Hepatocyte (in vitro differentiated cells): ENCODE measurements around the gene CROCC. TPM values are rescaled to one million over a fixed set of nuclear protein-coding genes. Genes with fewer than 3 reads are reported as not detected.
"Not testable (repeated sequence)": the region's sequence is repeated elsewhere in the genome, so short reads cannot be mapped to it uniquely, and the experiment has no call there.

ENCODE experiments used
- DNase-seq: peaks from one replicate; pipeline ENCODE4 v3.0.0-alpha.2; 2016; ENCODE audit warnings: low spot score
- H2AFZ ChIP-seq: fragments of 200-600 bp; sonication (generic); 2 replicates; pipeline ENCODE4 v1.6.0; 2016; ENCODE audit warnings: antibody characterized with exemption, mild to moderate bottlenecking
- H3K27ac ChIP-seq: fragments of 200-600 bp; sonication (generic); 2 replicates; pipeline ENCODE4 v1.5.1; 2016; ENCODE audit warnings: mild to moderate bottlenecking
- H3K27me3 ChIP-seq: fragments of 200-600 bp; sonication (generic); 2 replicates; pipeline ENCODE4 v1.6.1; 2016
- H3K36me3 ChIP-seq: fragments of 200-600 bp; sonication (generic); replicated peaks from 2 replicates; pipeline ENCODE4 v1.5.1; 2016; ENCODE audit warnings: low read depth; ENCODE audit not compliant: insufficient read depth
- H3K4me1 ChIP-seq: fragments of 200-600 bp; sonication (generic); 2 replicates; pipeline ENCODE4 v1.5.1; 2016; ENCODE audit warnings: mild to moderate bottlenecking, moderate library complexity; ENCODE audit not compliant: insufficient read depth
- H3K4me2 ChIP-seq: fragments of 200-600 bp; sonication (generic); 2 replicates; pipeline ENCODE4 v1.6.0; 2016
- H3K4me3 ChIP-seq: fragments of 200-600 bp; sonication (generic); 2 replicates; pipeline ENCODE4 v1.5.1; 2016; ENCODE audit warnings: mild to moderate bottlenecking
- H3K79me2 ChIP-seq: fragments of 200-600 bp; sonication (generic); 2 replicates; pipeline ENCODE4 v1.6.0; 2017; ENCODE audit warnings: mild to moderate bottlenecking
- H3K9me2 ChIP-seq: fragments of 200-600 bp; sonication (generic); replicated peaks from 2 replicates; pipeline ENCODE4 v1.6.0; 2017; ENCODE audit warnings: mild to moderate bottlenecking; ENCODE audit not compliant: insufficient read depth
- H3K9me3 ChIP-seq: fragments of 200-600 bp; sonication (generic); 2 replicates; pipeline ENCODE4 v1.5.1; 2016; ENCODE audit warnings: low read depth, mild to moderate bottlenecking
- H4K20me1 ChIP-seq: fragments of 200-600 bp; sonication (generic); 2 replicates; pipeline ENCODE4 v1.6.0; 2016; ENCODE audit warnings: mild to moderate bottlenecking; ENCODE audit not compliant: insufficient read depth, poor library complexity, severe bottlenecking
- EZH2 ChIP-seq: fragments of 200-600 bp; sonication (generic); IDR thresholded peaks from 2 replicates; pipeline ENCODE4 v1.6.1; 2016; ENCODE audit warnings: antibody characterized with exemption, mild to moderate bottlenecking, borderline replicate concordance
- EZH2phosphoT487 ChIP-seq: fragments of 200-600 bp; sonication (generic); IDR thresholded peaks from one replicate; pipeline ENCODE4 v1.6.1; 2018; ENCODE audit warnings: antibody characterized with exemption, mild to moderate bottlenecking, low read depth, moderate library complexity; ENCODE audit not compliant: unreplicated experiment, severe bottlenecking
- WGBS: methylation state at CpG from one replicate; pipeline ENCODE4 v1.1.6; 2016; ENCODE audit warnings: low lambda C conversion rate; ENCODE audit errors: missing lambda C conversion rate; 5-methylcytosine and 5-hydroxymethylcytosine counted together
- polyA plus RNA-seq: library from polyadenylated mRNA; unstranded; fragments of >200 nt; fragmentation: Nextera tagmentation; extraction: Ambion mirVana; gene quantifications from 2 replicates; pipeline ENCODE4 v1.2.1, GENCODE V29; 2016
- total RNA-seq: library from RNA; depleted of rRNA; stranded (reverse); fragments of >200 nt; gene quantifications from 2 replicates; pipeline ENCODE4 v1.2.3, GENCODE V29; 2014
- TF ChIP-seq, protein P1 (sequence below): fragments of 200-600 bp; sonication (generic); IDR thresholded peaks from 2 replicates; pipeline ENCODE4 v1.5.1; 2016; ENCODE audit warnings: antibody characterized with exemption, mild to moderate bottlenecking; ENCODE audit not compliant: poor library complexity

CROCC gene
- total and polyA plus RNA-seq, 2 experiments from 2014 or later, result 21.9 to 23.0 TPM

DNA sequence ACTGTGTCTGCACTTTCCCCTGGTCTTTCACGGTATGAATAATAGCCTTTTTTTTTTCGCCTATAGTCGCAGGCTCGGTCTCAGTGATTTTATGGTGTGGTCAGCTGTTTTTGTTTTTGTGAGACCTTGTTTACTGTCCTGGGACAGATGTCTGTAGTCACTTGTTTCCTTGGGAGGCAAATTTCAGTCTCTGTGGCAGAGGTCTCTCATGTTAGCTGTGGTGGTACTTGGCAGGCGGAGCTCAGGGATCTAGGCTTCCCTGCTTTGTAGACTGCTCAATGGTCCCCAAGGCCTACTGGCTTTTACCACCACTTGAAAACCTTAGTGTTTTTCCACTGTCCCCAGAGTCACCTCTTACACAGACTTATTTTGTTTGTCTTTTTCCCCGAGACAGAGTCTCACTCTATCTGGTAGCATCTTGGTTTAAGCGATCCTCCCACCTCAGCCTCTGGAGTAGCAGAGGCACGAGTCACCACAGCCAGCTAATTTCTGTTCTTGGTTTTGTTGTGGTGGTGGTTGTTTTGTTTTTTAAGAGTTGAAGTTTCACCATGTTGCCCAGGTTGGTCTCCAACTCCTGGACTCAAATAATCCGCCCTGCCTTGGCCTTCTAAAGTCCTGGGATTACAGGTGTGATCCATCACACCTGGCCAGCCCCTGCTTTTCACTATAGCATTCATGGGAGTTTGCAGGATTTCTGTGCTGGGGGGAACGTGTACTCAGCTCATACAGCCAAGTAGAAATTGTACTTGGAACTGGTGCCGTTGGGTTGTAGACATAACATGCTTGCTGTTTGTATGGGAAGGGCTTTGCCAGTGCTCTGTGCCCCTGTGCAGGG is 15.6 kb upstream of the CROCC start:
- DNase-seq, result no peak
- Histone ChIP-seq H3K4me3 (no peak overlapping the region), H3K9me2 (no peaks in the 10 kb centered on the region), H3K36me3 (no peaks in the 10 kb centered on the region), H2AFZ (no peak overlapping the region), H4K20me1 (no peaks in the 10 kb centered on the region), H3K27me3 (no peaks in the 10 kb centered on the region), H3K79me2 (no peaks in the 10 kb centered on the region), H3K4me2 (peak overlapping the region; percentile 66), H3K9me3 (no peaks in the 10 kb centered on the region), H3K4me1 (peaks cover 6% of the 10 kb centered on the region), H3K27ac (peak overlapping the region; percentile 98)
- TF ChIP-seq EZH2phosphoT487 (no peak), EZH2 (no peak)
- TF ChIP-seq, protein P1, sequence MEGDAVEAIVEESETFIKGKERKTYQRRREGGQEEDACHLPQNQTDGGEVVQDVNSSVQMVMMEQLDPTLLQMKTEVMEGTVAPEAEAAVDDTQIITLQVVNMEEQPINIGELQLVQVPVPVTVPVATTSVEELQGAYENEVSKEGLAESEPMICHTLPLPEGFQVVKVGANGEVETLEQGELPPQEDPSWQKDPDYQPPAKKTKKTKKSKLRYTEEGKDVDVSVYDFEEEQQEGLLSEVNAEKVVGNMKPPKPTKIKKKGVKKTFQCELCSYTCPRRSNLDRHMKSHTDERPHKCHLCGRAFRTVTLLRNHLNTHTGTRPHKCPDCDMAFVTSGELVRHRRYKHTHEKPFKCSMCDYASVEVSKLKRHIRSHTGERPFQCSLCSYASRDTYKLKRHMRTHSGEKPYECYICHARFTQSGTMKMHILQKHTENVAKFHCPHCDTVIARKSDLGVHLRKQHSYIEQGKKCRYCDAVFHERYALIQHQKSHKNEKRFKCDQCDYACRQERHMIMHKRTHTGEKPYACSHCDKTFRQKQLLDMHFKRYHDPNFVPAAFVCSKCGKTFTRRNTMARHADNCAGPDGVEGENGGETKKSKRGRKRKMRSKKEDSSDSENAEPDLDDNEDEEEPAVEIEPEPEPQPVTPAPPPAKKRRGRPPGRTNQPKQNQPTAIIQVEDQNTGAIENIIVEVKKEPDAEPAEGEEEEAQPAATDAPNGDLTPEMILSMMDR, result no peak
- WGBS, result 71% methylated on average over 11 of the region's 11 CpGs

DNA sequence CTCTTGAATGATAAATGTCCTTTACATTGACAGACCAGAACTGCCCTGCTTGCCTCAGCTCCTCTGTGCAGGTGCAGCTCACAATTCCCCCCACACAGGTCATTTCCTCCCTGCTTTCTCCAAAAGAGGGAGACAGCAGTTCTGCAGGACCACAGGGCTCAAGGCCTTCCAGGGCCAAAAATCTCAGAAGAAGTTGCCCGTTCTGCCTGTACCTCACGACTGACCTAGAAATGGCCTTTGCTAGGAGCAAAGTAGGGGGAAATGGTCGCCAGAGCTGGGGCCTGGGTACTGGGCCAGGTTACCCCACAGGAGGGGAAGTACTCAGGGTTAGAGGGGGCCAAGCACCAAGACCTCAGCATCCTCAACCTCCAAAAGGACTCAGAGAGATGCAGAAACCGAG is 14.9 kb upstream of the CROCC start:
- TF ChIP-seq EZH2 (no peak), EZH2phosphoT487 (no peak)
- TF ChIP-seq, protein P1, result no peak
- Histone ChIP-seq H2AFZ (no peak overlapping the region), H3K4me3 (no peak overlapping the region), H3K79me2 (no peaks in the 10 kb centered on the region), H3K9me2 (no peaks in the 10 kb centered on the region), H3K4me1 (peaks cover 6% of the 10 kb centered on the region), H3K27ac (no peak overlapping the region), H3K36me3 (no peaks in the 10 kb centered on the region), H3K4me2 (no peak overlapping the region), H3K9me3 (no peaks in the 10 kb centered on the region), H3K27me3 (no peaks in the 10 kb centered on the region), H4K20me1 (no peaks in the 10 kb centered on the region)
- DNase-seq, result no peak
- WGBS, result 92% methylated on average over 4 of the region's 4 CpGs

DNA sequence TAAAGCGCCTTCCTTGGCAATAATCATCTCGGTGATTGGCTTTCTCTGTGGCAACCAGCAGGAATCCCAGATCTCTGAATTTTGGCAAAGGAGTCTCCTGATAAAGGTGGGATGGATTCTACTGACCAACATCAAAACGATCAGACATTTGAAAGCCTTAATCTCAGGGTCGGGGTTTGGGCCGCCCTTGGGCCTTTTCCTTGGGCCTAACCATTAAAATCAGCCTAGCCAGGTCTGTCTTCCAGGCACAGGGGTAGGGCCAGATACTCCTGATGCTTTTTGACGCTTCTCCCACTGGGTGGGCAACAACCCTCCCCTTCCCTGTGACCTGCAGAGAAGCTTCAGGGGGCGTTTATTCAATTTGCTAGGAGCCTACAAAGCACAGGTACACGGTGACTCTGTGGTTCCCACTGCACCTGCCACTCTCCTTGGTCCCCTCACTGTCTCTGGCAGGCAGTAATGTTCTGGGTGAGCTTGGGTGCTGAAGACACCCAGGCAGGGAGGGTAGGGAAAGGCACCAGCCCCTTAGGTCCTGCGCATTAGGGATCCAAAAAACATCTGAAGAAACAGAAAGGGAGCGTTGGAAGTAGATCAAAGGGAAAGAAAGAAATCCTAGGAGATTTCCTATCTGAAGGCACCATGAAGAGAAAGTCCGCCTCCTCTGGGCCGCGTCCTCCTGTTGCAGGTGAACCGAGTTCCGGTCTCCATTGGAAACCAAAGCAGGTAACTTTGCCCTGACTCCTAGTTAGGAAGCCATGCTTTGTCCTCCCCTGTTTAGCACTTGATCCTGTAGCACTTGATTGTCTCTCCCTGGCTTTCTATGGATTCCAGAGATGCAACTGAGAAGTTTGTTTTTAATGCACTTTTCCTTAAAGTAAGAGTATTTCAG is 13.6 kb upstream of the CROCC start:
- 88% methylated on average over 15 of the region's 15 CpGs for WGBS
- Histone ChIP-seq H3K36me3 (no peaks in the 10 kb centered on the region), H3K9me3 (no peaks in the 10 kb centered on the region), H3K27me3 (no peaks in the 10 kb centered on the region), H3K4me2 (no peak overlapping the region), H3K79me2 (no peaks in the 10 kb centered on the region), H3K9me2 (no peaks in the 10 kb centered on the region), H3K4me3 (no peak overlapping the region), H2AFZ (no peak overlapping the region), H3K4me1 (peaks cover 5% of the 10 kb centered on the region), H4K20me1 (no peaks in the 10 kb centered on the region), H3K27ac (no peak overlapping the region)
- DNase-seq, result no peak
- TF ChIP-seq, protein P1, result no peak
- TF ChIP-seq EZH2 (no peak), EZH2phosphoT487 (no peak)

DNA sequence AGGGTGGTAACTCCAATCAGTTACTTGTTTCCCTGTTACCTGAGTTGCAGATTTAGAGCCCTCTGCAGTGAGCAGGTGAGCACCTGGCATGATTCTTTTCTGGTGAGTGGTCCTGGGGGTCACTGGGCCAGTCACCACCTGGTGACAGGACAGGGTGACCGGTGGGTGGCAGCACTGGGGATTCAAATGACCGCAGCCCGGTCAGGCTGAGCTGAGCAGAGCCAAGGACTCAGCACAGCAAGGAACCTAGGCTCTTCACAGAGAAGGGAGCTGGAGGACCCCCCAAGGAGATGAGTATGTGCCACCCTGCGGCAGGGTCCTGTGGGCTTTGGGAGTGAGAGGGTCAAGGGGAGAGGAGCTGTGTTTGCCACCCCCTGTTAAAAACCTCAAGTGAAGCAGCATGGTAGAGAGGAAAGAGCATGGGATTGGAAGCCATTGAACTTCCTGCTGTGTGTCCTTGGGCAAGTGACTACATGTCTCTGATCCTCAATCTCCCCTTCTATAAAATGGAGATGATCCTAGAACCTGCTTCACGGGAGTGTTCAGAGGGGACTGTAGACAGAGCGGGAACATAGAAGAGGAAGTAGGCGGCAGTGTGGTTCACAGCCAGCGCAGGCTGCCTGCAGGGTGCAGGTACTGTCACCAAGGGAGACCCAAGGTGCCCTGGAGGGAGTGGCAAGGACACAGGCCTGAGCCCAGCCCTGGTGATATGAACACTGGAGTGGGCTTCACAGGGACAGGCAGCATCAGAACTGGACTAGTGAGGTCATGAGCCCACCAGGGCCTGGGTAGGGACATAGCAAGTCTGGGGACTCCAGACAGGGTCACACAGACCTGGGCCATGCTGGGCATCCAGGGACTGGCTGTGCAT is 9.6 kb upstream of the CROCC start:
- H3K4me1 ChIP-seq, H3K79me2 ChIP-seq, H3K36me3 ChIP-seq, H3K9me3 ChIP-seq, H3K4me2 ChIP-seq, H3K27me3 ChIP-seq, H2AFZ ChIP-seq, H3K9me2 ChIP-seq, H3K27ac ChIP-seq, DNase-seq, H4K20me1 ChIP-seq, H3K4me3 ChIP-seq: not testable (repeated sequence)
- 91% methylated on average over 8 of the region's 8 CpGs for WGBS

DNA sequence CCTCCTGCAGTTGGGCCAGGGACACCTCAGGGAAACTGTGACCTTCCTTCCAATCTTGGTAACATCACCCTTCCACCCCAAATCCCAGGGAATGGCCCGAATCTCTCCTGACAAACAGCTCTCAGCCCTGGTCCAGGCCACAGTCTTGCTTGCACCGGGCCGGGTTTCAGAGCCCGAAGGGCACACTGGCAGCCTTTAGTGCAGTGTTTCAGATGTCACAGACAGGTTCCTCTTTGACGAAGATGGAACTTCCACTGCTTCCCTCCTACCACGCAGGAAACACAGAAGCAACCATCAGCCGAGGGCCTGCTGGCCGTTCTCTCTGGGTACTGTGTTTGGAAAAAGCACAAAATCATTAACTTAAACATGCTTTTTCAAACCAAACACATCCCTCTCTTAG is 9.0 kb upstream of the CROCC start:
- H3K27me3 ChIP-seq, H3K79me2 ChIP-seq, H3K4me1 ChIP-seq, H3K9me3 ChIP-seq, H3K4me2 ChIP-seq, H3K4me3 ChIP-seq, H3K36me3 ChIP-seq, DNase-seq, H3K9me2 ChIP-seq, H2AFZ ChIP-seq, H4K20me1 ChIP-seq, H3K27ac ChIP-seq: not testable (repeated sequence)
- 91% methylated on average over 8 of the region's 8 CpGs for WGBS
